ENCODE data around the gene RHNO1. TPM values are rescaled to one million over a fixed set of nuclear protein-coding genes. Genes with fewer than 3 reads are reported as not detected.
"Not testable (repeated sequence)": the region's sequence is repeated elsewhere in the genome, so short reads cannot be mapped to it uniquely, and the experiment has no call there.

The RHNO1 gene
- total RNA-seq, 3 donors from 2014 or later (not counting 1 experiment from before 2014, with no cell fraction given): 9.2 to 13.6 (median 9.4) TPM

DNA sequence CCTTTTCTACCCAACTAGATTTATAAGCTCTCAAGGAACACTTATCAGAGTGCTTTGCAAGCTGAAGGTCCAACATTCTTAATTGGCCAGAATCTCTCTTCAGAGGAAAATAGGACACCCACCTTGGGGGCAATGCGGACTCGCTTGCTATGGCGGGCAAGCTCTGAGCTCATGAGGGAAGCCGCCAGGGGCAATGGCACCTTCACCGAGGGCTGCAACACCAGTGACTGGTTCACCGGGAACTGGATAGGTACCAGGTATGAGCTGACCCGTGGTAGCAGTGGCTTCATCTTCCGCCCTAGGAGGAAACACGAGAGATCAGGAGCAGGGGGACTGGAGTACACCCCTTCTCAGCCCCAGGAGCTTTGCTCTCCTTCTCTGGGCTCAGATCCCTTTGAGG, 12.8 kb upstream of the RHNO1 start:
- Mint-ChIP-seq H3K9me3 (no peaks in the 10 kb centered on the region), H3K4me1 (no peaks in the 10 kb centered on the region), H3K27ac (no peak overlapping the region), H3K36me3 (no peaks in the 10 kb centered on the region), H3K4me3 (no peak overlapping the region), H3K27me3 (ENCODE audit: low read depth in 2 of 2) (no peaks in the 10 kb centered on the region)
- ATAC-seq (no peak), DNase-seq (no peak)
- Histone ChIP-seq H3K4me3 (ENCODE audit: low read length) (no peak overlapping the region), H3K4me1 (ENCODE audit: control insufficient read depth, insufficient read depth, low read length) (no peaks in the 10 kb centered on the region), H3K27ac (ENCODE audit: low read length) (no peak overlapping the region), H3K9me3 (ENCODE audit: control insufficient read depth, insufficient read depth, low read length) (no peaks in the 10 kb centered on the region), H3K27me3 (ENCODE audit: control insufficient read depth, insufficient read depth, low read length) (no peaks in the 10 kb centered on the region), H3K36me3 (ENCODE audit: control insufficient read depth, insufficient read depth, low read length) (no peaks in the 10 kb centered on the region)
- WGBS (ENCODE audit: insufficient coverage): 96% methylated on average over 9 of the region's 9 CpGs
- intact Hi-C loops (cut with micrococcal nuclease): no loop called here
- TF ChIP-seq, protein P1, sequence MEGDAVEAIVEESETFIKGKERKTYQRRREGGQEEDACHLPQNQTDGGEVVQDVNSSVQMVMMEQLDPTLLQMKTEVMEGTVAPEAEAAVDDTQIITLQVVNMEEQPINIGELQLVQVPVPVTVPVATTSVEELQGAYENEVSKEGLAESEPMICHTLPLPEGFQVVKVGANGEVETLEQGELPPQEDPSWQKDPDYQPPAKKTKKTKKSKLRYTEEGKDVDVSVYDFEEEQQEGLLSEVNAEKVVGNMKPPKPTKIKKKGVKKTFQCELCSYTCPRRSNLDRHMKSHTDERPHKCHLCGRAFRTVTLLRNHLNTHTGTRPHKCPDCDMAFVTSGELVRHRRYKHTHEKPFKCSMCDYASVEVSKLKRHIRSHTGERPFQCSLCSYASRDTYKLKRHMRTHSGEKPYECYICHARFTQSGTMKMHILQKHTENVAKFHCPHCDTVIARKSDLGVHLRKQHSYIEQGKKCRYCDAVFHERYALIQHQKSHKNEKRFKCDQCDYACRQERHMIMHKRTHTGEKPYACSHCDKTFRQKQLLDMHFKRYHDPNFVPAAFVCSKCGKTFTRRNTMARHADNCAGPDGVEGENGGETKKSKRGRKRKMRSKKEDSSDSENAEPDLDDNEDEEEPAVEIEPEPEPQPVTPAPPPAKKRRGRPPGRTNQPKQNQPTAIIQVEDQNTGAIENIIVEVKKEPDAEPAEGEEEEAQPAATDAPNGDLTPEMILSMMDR (IDR thresholded peaks at IDR 0.05): no peak

DNA sequence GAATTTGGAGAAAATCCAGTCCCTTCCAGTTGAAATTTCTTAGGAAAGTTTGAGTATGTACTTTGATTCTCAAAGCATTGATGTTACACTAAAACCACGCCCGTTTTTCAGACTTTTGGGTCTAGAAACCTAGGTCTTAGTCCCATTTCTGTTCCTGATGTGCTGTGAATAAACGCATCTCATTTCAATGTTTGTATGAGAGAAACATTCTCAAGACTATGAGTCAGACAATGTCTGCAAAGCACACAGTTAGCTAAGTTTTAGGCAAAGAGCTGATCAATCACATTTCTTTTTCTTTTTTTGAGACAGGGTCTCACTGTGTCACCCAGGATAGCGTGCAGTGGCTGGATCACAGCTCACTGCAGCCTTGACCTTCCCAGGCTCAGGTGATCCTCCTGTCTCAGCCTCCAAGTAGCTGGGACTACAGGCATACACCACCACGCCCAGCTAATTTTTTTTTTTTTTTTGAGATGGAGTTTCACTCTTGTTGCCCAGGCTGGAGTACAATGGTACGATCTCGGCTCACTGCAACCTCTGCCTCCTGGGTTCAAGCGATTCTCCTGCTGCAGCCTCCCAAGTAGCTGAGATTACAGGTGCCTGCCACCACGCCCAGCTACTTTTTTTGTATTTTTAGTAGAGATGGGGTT, 7.9 kb upstream of the RHNO1 start:
- H3K27ac ChIP-seq (ENCODE audit: low read length); H3K27me3 Mint-ChIP-seq (ENCODE audit: low read depth in 2 of 2); H3K9me3 ChIP-seq (ENCODE audit: control insufficient read depth, insufficient read depth, low read length); H3K4me1 Mint-ChIP-seq; H3K4me1 ChIP-seq (ENCODE audit: control insufficient read depth, insufficient read depth, low read length); H3K27ac Mint-ChIP-seq; H3K4me3 ChIP-seq (ENCODE audit: low read length); H3K4me3 Mint-ChIP-seq; H3K36me3 ChIP-seq (ENCODE audit: control insufficient read depth, insufficient read depth, low read length); H3K36me3 Mint-ChIP-seq; H3K9me3 Mint-ChIP-seq; ATAC-seq; intact Hi-C loops (cut with micrococcal nuclease); H3K27me3 ChIP-seq (ENCODE audit: control insufficient read depth, insufficient read depth, low read length); DNase-seq: not testable (repeated sequence)
- WGBS (ENCODE audit: insufficient coverage): 94% methylated on average over 9 of the region's 9 CpGs

DNA sequence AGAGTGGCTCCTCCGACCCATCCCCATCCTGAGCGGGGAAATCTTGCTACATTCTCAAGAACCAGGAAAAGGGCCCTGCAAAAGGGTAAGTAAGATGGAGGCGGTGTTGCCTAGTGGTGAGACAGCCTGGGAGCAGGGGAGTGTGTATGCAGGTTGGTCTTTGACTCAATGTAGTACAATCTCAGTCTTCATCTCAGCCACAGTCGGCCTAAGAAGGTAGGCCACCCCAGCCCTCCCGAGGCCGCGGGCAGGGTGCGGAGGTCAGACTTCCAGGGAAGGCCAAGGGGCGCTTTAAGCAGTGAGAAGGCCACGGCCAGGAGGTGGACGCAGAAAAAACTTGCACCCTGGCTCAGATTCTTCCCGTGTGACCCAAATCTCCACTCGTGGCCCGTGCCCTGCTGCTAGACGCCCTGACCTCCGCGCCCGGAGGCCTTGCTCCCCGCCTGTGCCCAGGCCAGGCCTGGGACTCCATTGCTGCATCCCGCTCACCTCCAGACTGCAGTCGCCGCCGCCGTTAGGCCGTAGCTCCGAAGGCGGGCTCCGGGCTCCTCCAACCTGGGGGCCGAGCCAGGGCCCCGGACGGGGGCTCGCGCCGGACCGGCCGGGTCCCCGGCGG, 484 bp upstream of the RHNO1 start:
- Mint-ChIP-seq H3K27me3 (ENCODE audit: low read depth in 2 of 2) (no peaks in the 10 kb centered on the region), H3K4me3 (peak overlapping the region; percentile 88), H3K27ac (peak overlapping the region; percentile 95 to 98), H3K4me1 (peaks cover 21 to 27% of the 10 kb centered on the region in 2 donors), H3K36me3 (no peaks in the 10 kb centered on the region), H3K9me3 (no peaks in the 10 kb centered on the region)
- H3K36me3 ChIP-seq (ENCODE audit: control insufficient read depth, insufficient read depth, low read length): no peaks in the 10 kb centered on the region
- 8% methylated on average over 38 of the region's 38 CpGs for WGBS (ENCODE audit: insufficient coverage)
- no peak overlapping the region for H3K27ac ChIP-seq (ENCODE audit: low read length)
- peaks cover 18% of the 10 kb centered on the region for H3K4me1 ChIP-seq (ENCODE audit: control insufficient read depth, insufficient read depth, low read length)
- H3K9me3 ChIP-seq (ENCODE audit: control insufficient read depth, insufficient read depth, low read length): no peaks in the 10 kb centered on the region
- peak in 1 of 2 donors; percentile 31 for DNase-seq
- peak overlapping the region; percentile 40 for H3K4me3 ChIP-seq (ENCODE audit: low read length)
- ATAC-seq: peak; percentile 41 to 62 (median 61)
- intact Hi-C loops (cut with micrococcal nuclease): loop anchor here (1.0 to 2.0 kb wide), 2 partner anchors 14 to 64 kb away; partner anchors contain the start of genes ITFG2 and TULP3
- H3K27me3 ChIP-seq (ENCODE audit: control insufficient read depth, insufficient read depth, low read length): no peaks in the 10 kb centered on the region
- TF ChIP-seq, protein P1 (IDR thresholded peaks at IDR 0.05): no peak

DNA sequence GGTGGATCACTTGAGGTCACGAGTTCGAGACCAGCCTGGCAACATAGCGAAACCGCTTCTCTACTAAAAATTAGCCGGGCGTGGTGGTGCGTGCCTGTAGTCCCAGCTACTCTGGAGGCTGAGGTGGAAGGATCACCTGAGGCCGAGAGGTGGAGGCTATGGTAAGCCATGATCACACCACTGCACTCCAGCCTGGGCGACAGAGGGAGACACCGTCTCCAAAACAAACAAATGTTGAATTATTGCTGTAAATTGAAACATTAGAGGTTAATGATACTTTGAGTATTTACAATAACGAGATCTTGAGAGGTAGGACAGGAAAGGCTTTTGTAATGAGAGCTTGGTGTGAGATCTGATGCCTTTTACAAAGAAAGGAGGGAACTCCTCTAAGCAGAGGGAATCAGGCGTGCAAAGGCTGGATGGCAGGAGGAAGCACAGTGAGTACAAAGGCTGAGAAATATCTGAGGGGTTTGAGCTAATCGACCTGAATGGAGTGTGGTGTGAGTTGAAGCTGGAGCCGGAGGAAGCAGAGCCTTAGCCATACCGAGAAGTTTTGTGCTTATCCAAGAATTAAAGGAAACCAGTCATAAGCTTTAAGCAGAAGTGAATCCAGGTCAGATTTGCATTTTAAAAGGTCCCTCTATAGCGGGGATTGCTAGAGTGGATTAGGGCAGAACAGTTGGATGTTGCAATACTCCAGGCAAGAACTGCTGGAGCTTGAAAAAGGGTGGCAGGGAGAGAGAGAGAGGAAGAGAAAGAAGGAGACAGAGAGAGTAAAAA, 1.1 kb downstream of the RHNO1 start:
- peaks cover 18% of the 10 kb centered on the region for H3K4me1 ChIP-seq (ENCODE audit: control insufficient read depth, insufficient read depth, low read length)
- H3K9me3 ChIP-seq (ENCODE audit: control insufficient read depth, insufficient read depth, low read length): no peaks in the 10 kb centered on the region
- WGBS (ENCODE audit: insufficient coverage): 57% methylated on average over 16 of the region's 16 CpGs
- H3K27ac ChIP-seq (ENCODE audit: low read length): no peak overlapping the region
- H3K27ac Mint-ChIP-seq: peak overlapping the region; percentile 95 to 98
- no peaks in the 10 kb centered on the region for H3K36me3 Mint-ChIP-seq
- H3K36me3 ChIP-seq (ENCODE audit: control insufficient read depth, insufficient read depth, low read length): no peaks in the 10 kb centered on the region
- peak overlapping the region; percentile 94 for H3K4me3 ChIP-seq (ENCODE audit: low read length)
- peak overlapping the region; percentile 98 for H3K4me3 Mint-ChIP-seq
- no peaks in the 10 kb centered on the region for H3K9me3 Mint-ChIP-seq
- intact Hi-C loops (cut with micrococcal nuclease): loop anchor here (1.0 to 2.0 kb wide), 2 partner anchors 13 to 66 kb away; partner anchors contain the start of genes ITFG2 and TULP3
- H3K4me1 Mint-ChIP-seq: peaks cover 21 to 27% of the 10 kb centered on the region in 2 donors
- peak in 1 of 2 donors; percentile 18 for DNase-seq
- ATAC-seq: no peak
- TF ChIP-seq, protein P1 (IDR thresholded peaks at IDR 0.05): no peak
- H3K27me3 ChIP-seq (ENCODE audit: control insufficient read depth, insufficient read depth, low read length): no peaks in the 10 kb centered on the region
- H3K27me3 Mint-ChIP-seq (ENCODE audit: low read depth in 2 of 2): no peaks in the 10 kb centered on the region

All from natural killer cell (primary cell).